Esophagus muscularis mucosa (tissue), 3 donors: Measurements from ENCODE around the gene TNFAIP8L1.

ENCODE experiments used
- CTCF ChIP-seq, 3 experiments: fragments of 200-600 bp in 2 of 3; fragments of 450-650 bp in 1 of 3; sonication (generic) in 2 of 3; IDR thresholded peaks; one replicate each; pipeline ENCODE4 v1.5.1; 2017 to 2019; ENCODE audit warnings: antibody characterized with exemption in 3 of 3, mild to moderate bottlenecking in 2 of 3, moderate library complexity in 1 of 3
- POLR2AphosphoS5 ChIP-seq, 2 donors: sonication (generic); formaldehyde crosslinking; IDR thresholded peaks; one replicate each; pipeline ENCODE4 v1.6.1; 2017; ENCODE audit warnings: antibody characterized with exemption in 2 of 2

- no peak for TF ChIP-seq CTCF (IDR thresholded peaks at IDR 0.05)
- no peak for TF ChIP-seq POLR2AphosphoS5 (IDR thresholded peaks at IDR 0.05)
Observed at GRCh38 chr19:4699826-4700692, 60.7 kb downstream of the TNFAIP8L1 start.
